Panc1 (cell line): ENCODE data around the gene CHST8. TPM values are rescaled to one million over a fixed set of nuclear protein-coding genes. Genes with fewer than 3 reads are reported as not detected.

ENCODE experiments used
- ATAC-seq: fragments of 200-7000 bp; cut with Tn5 transposase; 2 replicates; pipeline ENCODE4 v1.9.1; 2020; ENCODE audit warnings: mild to moderate bottlenecking, moderate library complexity
- BruUV-seq: library from RNA; stranded (reverse); fragments of 400-500 nt; replicated peaks from 2 replicates; lab custom pipeline; 2021; lab: Mats Ljungman, UMichigan
- CTCF ChIA-PET: fragments of 300-600 bp; sonication (Branson Sonifier 250); formaldehyde crosslinking; loops from one replicate; lab custom pipeline; 2022; ENCODE audit warnings: antibody characterized with exemption; lab: Charles Lee
- POLR2A ChIA-PET: fragments of 300-600 bp; sonication (Branson Sonifier 250); formaldehyde crosslinking; loops from one replicate; lab custom pipeline; 2022; ENCODE audit warnings: antibody characterized with exemption; lab: Charles Lee
- DNase-seq: peaks from one replicate; pipeline ENCODE4 v3.0.0-alpha.2; 2010; ENCODE audit warnings: low read depth, low spot score
- H3K27ac ChIP-seq: 2 replicates; pipeline ENCODE4 v1.5.1; 2011; ENCODE audit warnings: mild to moderate bottlenecking, low read length, inconsistent platforms
- H3K27me3 ChIP-seq: fragments of 200-500 bp; sonication (Bioruptor generic); 2 replicates; pipeline ENCODE4 v1.6.0; 2014; ENCODE audit warnings: low read length, inconsistent platforms; ENCODE audit not compliant: control insufficient read depth, insufficient read depth
- H3K36me3 ChIP-seq: fragments of 200-500 bp; sonication (Bioruptor generic); 2 replicates; pipeline ENCODE4 v1.5.1; 2014; ENCODE audit warnings: inconsistent platforms, mild to moderate bottlenecking, low read length, moderate library complexity; ENCODE audit not compliant: control insufficient read depth, insufficient read depth
- H3K4me1 ChIP-seq: 2 replicates; pipeline ENCODE4 v1.5.1; 2011; ENCODE audit warnings: inconsistent platforms, mild to moderate bottlenecking, low read length, moderate library complexity; ENCODE audit not compliant: control insufficient read depth, insufficient read depth
- H3K4me3 ChIP-seq, 2 experiments: 2 replicates each; pipeline ENCODE4 v1.5.1; 2011 to 2012; ENCODE audit warnings: low read depth in 2 of 2, low read length in 2 of 2, mild to moderate bottlenecking in 2 of 2, inconsistent platforms in 1 of 2, moderate library complexity in 1 of 2
- H3K9me3 ChIP-seq: fragments of 200-500 bp; sonication (Bioruptor generic); 2 replicates; pipeline ENCODE4 v1.5.1; 2014; ENCODE audit warnings: low read depth, mild to moderate bottlenecking, inconsistent platforms, low read length, moderate library complexity; ENCODE audit not compliant: control insufficient read depth, insufficient read depth
- POLR2AphosphoS5 ChIP-seq: IDR thresholded peaks from 2 replicates; pipeline ENCODE4 v1.6.1; 2012; ENCODE audit warnings: mild to moderate bottlenecking, low read depth, low read length, moderate library complexity
- SIN3A ChIP-seq: IDR thresholded peaks from 2 replicates; pipeline ENCODE4 v1.6.1; 2012; ENCODE audit warnings: low read depth, mild to moderate bottlenecking, low read length, moderate library complexity, borderline replicate concordance; ENCODE audit not compliant: insufficient read depth
- TCF7L2 ChIP-seq: IDR thresholded peaks from 2 replicates; pipeline ENCODE4 v1.6.1; 2011; ENCODE audit warnings: mild to moderate bottlenecking, low read depth, low read length, inconsistent platforms
- in situ Hi-C: cut with HindIII; loops from 2 replicates; pipeline ENCODE4 v1.10.0; 2016; ENCODE audit warnings: low sequenced_read_pairs, low pct_unique_long_range_greater_than_20kb
- intact Hi-C: fragments of 100-400 bp; cut with micrococcal nuclease; formaldehyde crosslinking; loops from one replicate; pipeline ENCODE4 v1.10.0; 2022; ENCODE audit not compliant: unreplicated experiment
- total RNA-seq: library from RNA; stranded (reverse); gene quantifications from one replicate; pipeline ENCODE4 v1.2.1, GENCODE V29; 2021; ENCODE audit not compliant: unreplicated experiment
- TF ChIP-seq, protein P1 (sequence below), 2 experiments: IDR thresholded peaks; 2 replicates each; pipeline ENCODE4 v1.6.1; 2011 to 2012; ENCODE audit warnings: low read depth in 2 of 2, control low read depth in 1 of 2, low read length in 1 of 2, mild to moderate bottlenecking in 1 of 2, moderate library complexity in 1 of 2; ENCODE audit not compliant: insufficient read depth in 1 of 2
- TF ChIP-seq, protein P2 (sequence below): fragments of 450-650 bp; IDR thresholded peaks from 2 replicates; pipeline ENCODE4 v1.5.1; 2017; ENCODE audit warnings: mild to moderate bottlenecking

The CHST8 gene
- total RNA-seq, 1 experiment from 2014 or later = 0.28 TPM

DNA sequence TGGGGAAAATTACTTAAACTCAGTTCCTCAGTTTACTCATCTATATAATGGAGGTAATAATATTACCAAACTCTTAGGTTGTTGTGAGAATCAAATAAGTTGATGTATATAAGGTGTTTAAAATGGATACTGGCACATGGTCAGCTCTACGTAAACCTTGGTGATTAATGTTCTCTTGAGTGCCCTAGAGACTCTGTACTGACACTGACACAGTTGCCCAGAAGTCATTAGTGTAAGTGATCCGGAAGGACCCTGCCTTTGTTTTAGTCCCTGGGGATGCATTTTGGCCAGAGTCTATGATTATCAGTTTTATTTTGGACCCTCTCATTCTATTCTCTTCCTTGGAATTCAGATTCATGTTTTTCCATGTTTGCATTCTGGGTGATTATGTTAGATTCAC is 31.9 kb downstream of the CHST8 start:
- ChIA-PET POLR2A (no interaction called here), CTCF (no interaction called here)
- no peak overlapping the region for H3K27ac ChIP-seq
- H3K4me1 ChIP-seq = no peaks in the 10 kb centered on the region
- BruUV-seq = no TSS peak
- intact Hi-C loops (no loop called here), in situ Hi-C loops (no loop called here)
- TF ChIP-seq POLR2AphosphoS5 (no peak), TCF7L2 (no peak), SIN3A (no peak)
- TF ChIP-seq, protein P1, sequence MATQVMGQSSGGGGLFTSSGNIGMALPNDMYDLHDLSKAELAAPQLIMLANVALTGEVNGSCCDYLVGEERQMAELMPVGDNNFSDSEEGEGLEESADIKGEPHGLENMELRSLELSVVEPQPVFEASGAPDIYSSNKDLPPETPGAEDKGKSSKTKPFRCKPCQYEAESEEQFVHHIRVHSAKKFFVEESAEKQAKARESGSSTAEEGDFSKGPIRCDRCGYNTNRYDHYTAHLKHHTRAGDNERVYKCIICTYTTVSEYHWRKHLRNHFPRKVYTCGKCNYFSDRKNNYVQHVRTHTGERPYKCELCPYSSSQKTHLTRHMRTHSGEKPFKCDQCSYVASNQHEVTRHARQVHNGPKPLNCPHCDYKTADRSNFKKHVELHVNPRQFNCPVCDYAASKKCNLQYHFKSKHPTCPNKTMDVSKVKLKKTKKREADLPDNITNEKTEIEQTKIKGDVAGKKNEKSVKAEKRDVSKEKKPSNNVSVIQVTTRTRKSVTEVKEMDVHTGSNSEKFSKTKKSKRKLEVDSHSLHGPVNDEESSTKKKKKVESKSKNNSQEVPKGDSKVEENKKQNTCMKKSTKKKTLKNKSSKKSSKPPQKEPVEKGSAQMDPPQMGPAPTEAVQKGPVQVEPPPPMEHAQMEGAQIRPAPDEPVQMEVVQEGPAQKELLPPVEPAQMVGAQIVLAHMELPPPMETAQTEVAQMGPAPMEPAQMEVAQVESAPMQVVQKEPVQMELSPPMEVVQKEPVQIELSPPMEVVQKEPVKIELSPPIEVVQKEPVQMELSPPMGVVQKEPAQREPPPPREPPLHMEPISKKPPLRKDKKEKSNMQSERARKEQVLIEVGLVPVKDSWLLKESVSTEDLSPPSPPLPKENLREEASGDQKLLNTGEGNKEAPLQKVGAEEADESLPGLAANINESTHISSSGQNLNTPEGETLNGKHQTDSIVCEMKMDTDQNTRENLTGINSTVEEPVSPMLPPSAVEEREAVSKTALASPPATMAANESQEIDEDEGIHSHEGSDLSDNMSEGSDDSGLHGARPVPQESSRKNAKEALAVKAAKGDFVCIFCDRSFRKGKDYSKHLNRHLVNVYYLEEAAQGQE (IDR thresholded peaks at IDR 0.05; ENCODE audit: insufficient read depth in 1 of 2, low read depth in 2 of 2, low read length in 1 of 2) = no peak
- TF ChIP-seq, protein P2, sequence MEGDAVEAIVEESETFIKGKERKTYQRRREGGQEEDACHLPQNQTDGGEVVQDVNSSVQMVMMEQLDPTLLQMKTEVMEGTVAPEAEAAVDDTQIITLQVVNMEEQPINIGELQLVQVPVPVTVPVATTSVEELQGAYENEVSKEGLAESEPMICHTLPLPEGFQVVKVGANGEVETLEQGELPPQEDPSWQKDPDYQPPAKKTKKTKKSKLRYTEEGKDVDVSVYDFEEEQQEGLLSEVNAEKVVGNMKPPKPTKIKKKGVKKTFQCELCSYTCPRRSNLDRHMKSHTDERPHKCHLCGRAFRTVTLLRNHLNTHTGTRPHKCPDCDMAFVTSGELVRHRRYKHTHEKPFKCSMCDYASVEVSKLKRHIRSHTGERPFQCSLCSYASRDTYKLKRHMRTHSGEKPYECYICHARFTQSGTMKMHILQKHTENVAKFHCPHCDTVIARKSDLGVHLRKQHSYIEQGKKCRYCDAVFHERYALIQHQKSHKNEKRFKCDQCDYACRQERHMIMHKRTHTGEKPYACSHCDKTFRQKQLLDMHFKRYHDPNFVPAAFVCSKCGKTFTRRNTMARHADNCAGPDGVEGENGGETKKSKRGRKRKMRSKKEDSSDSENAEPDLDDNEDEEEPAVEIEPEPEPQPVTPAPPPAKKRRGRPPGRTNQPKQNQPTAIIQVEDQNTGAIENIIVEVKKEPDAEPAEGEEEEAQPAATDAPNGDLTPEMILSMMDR = no peak
- no peak overlapping the region for H3K4me3 ChIP-seq
- no peaks in the 10 kb centered on the region for H3K36me3 ChIP-seq
- H3K9me3 ChIP-seq = no peaks in the 10 kb centered on the region
- DNase-seq (no peak), ATAC-seq (no peak)
- H3K27me3 ChIP-seq = peaks cover 10% of the 10 kb centered on the region

DNA sequence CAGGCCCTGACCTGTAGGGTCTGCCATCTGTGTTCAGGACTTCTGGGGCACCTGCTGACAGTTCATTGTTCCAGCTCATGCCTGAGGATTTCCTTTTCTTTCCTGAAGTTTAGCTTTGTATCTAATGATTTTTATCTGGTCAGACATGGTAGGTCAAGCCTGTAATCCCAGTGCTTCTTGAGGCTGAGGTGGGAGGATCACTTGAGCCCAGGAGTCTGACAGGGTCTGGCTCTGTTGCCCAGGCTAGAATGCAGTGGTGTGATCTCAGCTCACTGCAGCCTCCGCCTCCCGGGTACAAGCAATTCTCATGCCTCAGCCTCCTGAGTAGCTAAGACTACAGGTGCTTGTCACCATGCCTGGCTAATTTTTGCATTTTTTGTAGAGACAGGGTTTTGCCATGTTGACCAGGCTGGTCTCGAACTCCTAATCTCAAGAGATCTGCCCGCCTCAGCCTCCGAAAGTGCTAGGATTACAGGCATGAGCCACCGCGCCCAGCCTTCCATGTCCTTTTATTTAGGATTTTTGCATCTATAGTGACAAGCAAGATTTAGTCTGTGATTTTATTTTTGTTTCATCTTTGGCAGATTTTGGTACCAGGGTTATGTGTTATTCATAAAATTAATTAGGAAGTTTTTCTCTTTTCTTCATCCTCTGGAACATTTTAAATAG is 33.2 kb downstream of the CHST8 start:
- in situ Hi-C loops (no loop called here), intact Hi-C loops (no loop called here)
- POLR2A ChIA-PET = no interaction called here
- no peak for DNase-seq
- Histone ChIP-seq H3K27ac (no peak overlapping the region), H3K4me1 (no peaks in the 10 kb centered on the region), H3K4me3 (no peak overlapping the region), H3K9me3 (no peaks in the 10 kb centered on the region), H3K27me3 (peaks cover 11% of the 10 kb centered on the region), H3K36me3 (no peaks in the 10 kb centered on the region)
- no peak for TF ChIP-seq SIN3A
- TF ChIP-seq, protein P1 (IDR thresholded peaks at IDR 0.05; ENCODE audit: insufficient read depth in 1 of 2, low read depth in 2 of 2, low read length in 1 of 2) = no peak
- TF ChIP-seq POLR2AphosphoS5 = no peak
- TF ChIP-seq TCF7L2 = no peak
- TF ChIP-seq, protein P2 = no peak
- no peak for ATAC-seq
- CTCF ChIA-PET = no interaction called here
- no TSS peak for BruUV-seq
